Activated T-helper 1 cell treated with Interleukin-2 at 50 U/mL for 16 hours (primary cell): ENCODE measurements around the gene CSNK1A1L.
"Not testable (repeated sequence)": the region's sequence is repeated elsewhere in the genome, so short reads cannot be mapped to it uniquely, and the experiment has no call there.

Experiments used
- DNase-seq: peaks from one replicate; pipeline ENCODE4 v3.0.0-alpha.2; 2020; ENCODE audit warnings: low read depth

Gene CSNK1A1L

GRCh38 chr13:37058910-37059847 is 46.3 kb downstream of the CSNK1A1L start, which contains the start of gene SUPT20H:
TSS of gene SUPT20H (minus strand) at chr13:37059688. CDS start at chr13:37051490, 8,198 bp downstream.
- peak; percentile 93 for DNase-seq

DNA sequence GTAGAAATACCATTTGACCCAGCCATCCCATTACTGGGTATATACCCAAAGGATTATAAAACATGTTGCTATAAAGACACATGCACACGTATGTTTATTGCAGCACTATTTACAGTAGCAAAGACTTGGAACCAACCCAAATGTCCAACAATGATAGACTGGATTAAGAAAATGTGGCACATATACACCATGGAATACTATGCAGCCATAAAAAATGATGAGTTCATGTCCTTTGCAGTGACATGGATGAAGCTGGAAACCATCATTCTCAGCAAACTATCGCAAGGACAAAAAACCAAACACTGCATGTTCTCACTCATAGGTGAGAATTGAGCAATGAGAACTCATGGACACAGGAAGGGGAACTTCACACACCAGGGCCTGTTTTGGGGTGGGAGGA is 49.2 kb downstream of the CSNK1A1L start:
- not testable (repeated sequence) for DNase-seq
